ENCODE data around the gene ZRANB1.
"Not testable (repeated sequence)": the region's sequence is repeated elsewhere in the genome, so short reads cannot be mapped to it uniquely, and the experiment has no call there.

ZRANB1 gene

GRCh38 chr10:124941823-124942222 is at the start of gene ZRANB1:
Gene ZRANB1 (plus strand): TSS chr10:124942123. CDS start chr10:124942494, 371 bp downstream.
- DNase-seq (ENCODE audit: low read depth in 2 of 2): no peak

GRCh38 chr10:124892905-124893304 is 49.0 kb upstream of the ZRANB1 start:
- no peak for DNase-seq (ENCODE audit: low read depth in 2 of 2)

- DNase-seq (ENCODE audit: low read depth in 2 of 2): no peak
Measured at GRCh38 chr10:124894569-124895215, 47.2 kb upstream of the ZRANB1 start.

GRCh38 chr10:124896751-124897150 is 45.2 kb upstream of the ZRANB1 start:
- no peak for DNase-seq (ENCODE audit: low read depth in 2 of 2)

DNA sequence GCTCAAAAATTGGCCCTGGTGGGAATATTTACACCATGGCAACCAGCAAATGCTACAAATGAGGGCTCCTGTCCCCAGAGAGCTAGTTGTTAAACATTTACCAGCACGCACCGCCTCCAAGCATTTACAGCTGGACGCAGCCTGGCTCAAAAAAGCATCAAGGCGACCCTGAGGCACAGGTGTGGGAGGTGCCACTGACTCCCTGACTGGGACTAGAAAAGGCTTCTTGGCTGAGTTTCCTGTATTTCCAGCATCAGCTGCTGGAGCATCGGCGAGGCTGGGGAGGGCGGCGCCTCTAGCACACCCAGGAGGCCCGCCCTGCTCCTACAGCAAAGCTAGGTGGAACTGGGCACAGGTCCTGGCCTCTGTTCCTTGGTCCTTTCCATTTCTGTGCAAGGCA is 43.5 kb upstream of the ZRANB1 start:
- no peak for DNase-seq (ENCODE audit: low read depth in 2 of 2)

GRCh38 chr10:124899151-124899550 is 42.8 kb upstream of the ZRANB1 start:
- DNase-seq (ENCODE audit: low read depth in 2 of 2): no peak

GRCh38 chr10:124902462-124902861 is 39.5 kb upstream of the ZRANB1 start:
- DNase-seq (ENCODE audit: low read depth in 2 of 2): no peak

DNA sequence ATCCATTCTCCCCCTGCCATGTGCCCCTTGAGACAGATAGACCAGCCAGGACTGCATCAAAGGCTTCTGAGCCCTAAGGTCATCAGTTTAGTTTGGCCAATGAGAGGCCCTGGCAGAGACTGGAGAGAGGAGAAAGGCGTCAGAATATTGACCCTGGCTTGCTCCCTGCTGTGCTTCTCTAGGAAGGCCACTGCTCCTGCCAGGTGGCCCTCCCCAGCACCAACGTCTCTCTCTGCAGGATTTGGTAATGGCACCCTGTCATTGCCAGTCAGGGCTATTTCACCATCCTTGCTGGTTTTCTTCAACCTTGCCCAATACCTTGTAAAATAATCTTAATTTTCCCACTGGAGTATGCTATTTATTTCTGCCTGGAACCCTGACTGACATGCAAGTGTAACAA is 38.8 kb upstream of the ZRANB1 start:
- DNase-seq (ENCODE audit: low read depth in 2 of 2): no peak

DNA sequence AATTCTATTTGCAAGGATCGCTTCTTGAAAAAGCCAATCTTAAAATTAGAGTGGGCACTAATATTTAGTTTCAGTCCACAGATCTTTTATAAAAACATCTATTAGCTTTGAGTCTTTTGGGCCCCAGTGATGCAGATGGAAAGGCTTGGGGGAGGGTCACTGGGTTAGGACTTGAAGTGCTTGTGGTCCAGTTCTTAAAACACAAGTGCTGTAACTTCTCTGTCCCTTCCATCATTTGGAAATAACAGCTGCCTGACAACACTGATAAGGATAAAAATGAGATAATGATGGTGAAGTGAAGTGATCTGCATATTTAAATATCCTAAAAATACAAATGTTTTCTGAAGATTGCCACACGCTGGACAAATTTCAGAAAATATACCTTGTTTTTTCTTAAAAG is 37.1 kb upstream of the ZRANB1 start:
- no peak for DNase-seq (ENCODE audit: low read depth in 2 of 2)

DNA sequence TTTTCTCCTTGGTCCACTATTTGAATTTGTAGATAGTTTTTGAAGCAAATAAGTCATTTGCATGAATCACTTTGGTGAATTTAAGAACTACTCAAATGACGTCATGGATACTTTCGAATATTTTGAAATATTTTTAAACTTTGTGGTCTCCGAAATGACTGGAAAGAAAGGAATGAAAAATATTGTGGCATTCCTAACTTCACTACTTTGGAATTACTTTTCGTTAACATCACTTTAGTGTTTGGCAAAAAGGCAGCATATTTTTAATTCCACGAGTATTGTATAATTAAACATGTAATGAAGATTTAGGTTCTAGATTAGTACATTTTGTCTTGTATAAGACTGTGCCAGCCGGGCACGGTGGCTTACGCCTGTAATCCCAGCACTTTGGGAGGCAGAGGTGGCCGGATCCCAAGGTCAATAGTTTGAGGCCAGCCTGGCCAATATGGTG is 35.3 kb upstream of the ZRANB1 start:
- DNase-seq (ENCODE audit: low read depth in 2 of 2): no peak

GRCh38 chr10:124909563-124909962 is 32.4 kb upstream of the ZRANB1 start:
- DNase-seq (ENCODE audit: low read depth in 2 of 2): no peak

- no peak for DNase-seq (ENCODE audit: low read depth in 2 of 2)
Measured at GRCh38 chr10:124911124-124912067, 30.5 kb upstream of the ZRANB1 start.

DNA sequence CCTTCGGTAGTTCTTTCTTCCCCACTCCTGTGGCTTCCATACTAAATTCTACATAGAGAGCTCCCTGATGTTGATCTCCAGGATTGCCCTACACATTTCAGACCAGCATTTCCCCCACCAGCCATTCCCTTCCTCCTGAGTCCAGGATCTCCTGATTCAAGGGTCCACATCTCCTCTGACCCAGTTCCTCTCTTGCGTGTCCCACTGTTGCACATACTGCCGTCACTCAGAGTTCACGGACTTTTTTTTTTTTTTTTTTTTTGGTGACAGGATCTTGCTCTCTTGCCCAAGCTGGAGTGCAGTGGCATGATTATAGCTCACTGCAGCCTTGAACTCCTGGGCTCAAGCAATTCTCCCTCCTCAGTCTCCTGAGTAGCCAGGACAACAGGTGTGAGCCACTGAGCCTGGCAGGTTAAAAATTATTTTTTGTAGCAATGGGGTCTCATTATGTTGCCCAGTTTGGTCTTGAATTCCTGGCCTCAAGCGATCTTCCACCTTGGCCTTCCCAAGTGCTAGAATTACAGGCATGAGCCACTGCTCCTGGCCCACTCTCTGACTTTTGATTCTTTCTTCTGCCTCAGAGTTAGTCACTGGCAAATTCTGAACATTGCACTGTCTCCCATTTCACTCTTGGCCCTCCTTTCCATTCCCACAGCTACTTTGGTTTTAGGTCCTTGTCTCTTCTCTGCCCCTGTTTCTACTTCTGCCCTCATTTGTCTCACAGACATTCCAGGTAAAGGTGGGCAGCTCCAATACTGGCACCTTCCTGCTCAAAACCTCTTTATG is 29.6 kb upstream of the ZRANB1 start:
- no peak for DNase-seq (ENCODE audit: low read depth in 2 of 2)

DNA sequence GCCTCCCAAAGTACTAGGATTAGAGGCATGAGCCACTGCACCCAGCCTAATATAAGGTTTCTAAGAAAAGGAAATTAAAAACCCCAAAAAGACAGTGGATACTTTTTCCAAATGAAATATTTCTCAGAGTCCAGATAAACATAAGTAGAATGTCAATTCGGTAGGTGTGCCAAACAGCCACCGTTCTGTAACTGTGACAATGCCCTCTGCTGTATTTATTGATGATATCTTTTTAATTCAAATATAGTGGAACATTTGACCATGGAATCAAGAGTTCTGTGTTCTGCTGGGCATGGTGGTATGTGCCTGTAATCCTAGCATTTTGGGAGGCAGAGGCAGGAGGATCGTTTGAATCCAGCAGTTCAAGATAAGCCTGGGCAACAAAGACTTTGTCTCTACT is 28.8 kb upstream of the ZRANB1 start:
- DNase-seq (ENCODE audit: low read depth in 2 of 2): no peak

DNA sequence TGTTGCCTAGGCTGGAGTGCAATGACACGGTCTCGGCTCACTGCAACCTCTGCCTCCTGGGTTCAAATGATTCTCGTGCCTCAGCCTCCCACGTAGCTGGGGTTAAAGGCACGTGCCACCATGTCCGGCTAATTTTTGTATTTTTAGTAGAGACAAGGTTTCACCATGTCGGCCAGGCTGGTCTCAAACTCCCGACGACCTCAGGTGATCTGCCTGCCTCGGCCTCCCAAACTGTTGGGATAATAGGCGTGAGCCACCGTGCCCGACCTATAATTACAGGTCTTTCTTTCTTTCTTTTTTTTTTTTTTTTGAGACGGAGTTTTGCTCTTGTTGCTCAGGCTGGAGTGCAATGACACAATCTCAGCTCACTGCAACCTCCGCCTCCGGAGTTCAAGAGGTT is 27.5 kb upstream of the ZRANB1 start:
- DNase-seq (ENCODE audit: low read depth in 2 of 2): not testable (repeated sequence)

DNA sequence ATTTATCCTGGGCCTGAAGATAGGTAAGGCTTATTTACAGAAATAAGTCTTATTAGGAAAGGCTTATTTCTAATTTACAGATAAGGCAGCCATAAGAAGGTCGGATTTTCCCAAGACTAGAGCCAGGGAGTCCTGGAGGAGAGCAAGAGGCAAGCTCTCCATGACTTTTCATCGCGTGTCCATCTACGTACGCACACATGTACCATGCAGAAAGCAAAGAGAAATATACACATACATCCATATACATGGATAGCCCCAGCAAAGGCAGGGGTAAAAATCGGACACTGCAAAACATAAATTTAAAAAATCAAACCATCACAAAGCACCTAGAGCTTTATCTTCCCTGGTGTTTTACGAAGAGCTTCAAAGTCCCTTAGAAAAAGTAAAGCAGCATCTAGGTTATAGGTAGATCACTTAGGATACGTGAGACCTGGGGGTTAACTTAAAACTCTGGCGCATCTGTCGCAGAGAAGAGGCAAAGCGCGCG is 25.8 kb upstream of the ZRANB1 start:
- no peak for DNase-seq (ENCODE audit: low read depth in 2 of 2)

- peak; percentile 93 to 94 for DNase-seq (ENCODE audit: low read depth in 2 of 2)
Measured at GRCh38 chr10:124916585-124917427, 25.1 kb upstream of the ZRANB1 start.

- DNase-seq (ENCODE audit: low read depth in 2 of 2): no peak
Measured at GRCh38 chr10:124917428-124918190, 24.3 kb upstream of the ZRANB1 start.

- DNase-seq (ENCODE audit: low read depth in 2 of 2): no peak
Measured at GRCh38 chr10:124918191-124918830, 23.6 kb upstream of the ZRANB1 start.

- no peak for DNase-seq (ENCODE audit: low read depth in 2 of 2)
Measured at GRCh38 chr10:124918906-124919305, 23.0 kb upstream of the ZRANB1 start.

Data from stimulated activated CD4-positive, alpha-beta T cell treated with anti-CD3 and anti-CD28 coated beads, Interleukin-15, amount 100 ng/mL, for 48 hours (primary cell).